ENCODE data around the gene CYSLTR2.

CYSLTR2 gene

DNA sequence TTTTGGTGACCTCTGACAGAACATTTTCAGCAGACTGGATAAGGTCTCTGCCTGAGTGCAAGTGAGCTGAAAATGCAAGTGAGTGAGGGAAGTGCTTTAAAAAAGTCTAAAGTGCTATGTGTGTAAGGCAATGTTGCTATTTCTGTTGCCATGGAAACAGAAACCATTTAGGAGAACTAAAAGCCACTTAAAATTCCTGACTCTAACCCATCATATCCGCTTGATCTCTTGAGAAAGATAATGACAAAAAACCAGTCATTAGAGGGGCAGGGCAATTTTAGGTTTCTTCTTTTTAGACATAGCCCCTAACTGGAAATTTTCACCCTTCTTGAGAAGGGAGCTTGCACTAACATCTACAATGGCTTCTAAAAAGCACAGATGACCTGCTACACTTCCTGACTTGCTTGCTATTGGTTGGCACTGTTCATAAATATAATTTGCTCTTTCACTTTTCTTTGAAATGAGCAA is at the start of gene CYSLTR2:
Gene CYSLTR2, plus strand, starts transcription at position 458 of the 468 bp plus-strand sequence. CDS start 52,889 bp downstream, outside the sequence.
- peak; percentile 35 for DNase-seq

GRCh38 chr13:48615049-48615448 is 38.7 kb upstream of the CYSLTR2 start:
- no peak for DNase-seq

DNA sequence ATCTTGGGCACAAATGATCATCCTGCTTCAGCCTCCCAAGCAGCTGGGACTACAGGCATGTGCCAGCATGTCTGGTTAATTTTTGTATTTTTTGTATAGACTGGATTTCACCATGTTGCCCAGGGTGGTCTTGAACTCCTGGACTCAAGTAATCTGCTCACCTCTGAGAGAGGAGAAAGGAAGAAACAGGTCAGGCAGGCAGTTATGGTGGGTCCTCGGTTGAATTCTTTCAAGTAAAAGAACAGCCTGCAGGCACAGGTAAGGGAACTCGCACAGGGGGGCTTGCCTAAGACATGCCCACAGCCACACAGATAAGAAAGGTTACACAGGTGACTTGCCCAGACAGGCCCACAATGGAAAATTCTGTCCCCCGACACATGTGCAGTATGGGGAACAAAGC is 34.8 kb upstream of the CYSLTR2 start:
- no peak for DNase-seq

DNA sequence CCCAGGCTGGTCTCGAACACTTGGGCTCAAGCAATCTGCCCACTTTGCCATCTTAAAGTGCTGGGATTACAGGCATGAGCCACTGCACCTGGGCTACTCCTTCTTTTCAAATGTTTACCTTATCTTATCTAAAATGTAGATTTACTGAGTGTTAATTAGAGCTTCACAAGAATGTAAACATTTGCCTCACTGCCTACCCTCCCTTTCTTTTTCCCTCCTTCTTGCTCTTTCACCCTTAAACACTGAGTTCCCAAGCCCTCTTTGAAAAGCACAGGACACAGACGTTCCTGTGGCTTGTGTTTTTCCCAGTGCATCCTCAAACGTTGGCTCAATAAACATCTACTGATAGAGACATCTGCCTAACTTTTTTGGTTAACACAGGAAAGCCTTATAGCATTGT is 32.7 kb upstream of the CYSLTR2 start:
- DNase-seq: no peak

- no peak for DNase-seq
Measured at GRCh38 chr13:48624016-48624415, 29.7 kb upstream of the CYSLTR2 start.

- DNase-seq: no peak
Measured at GRCh38 chr13:48624858-48625257, 28.9 kb upstream of the CYSLTR2 start.

GRCh38 chr13:48625413-48626076 is 28.2 kb upstream of the CYSLTR2 start:
- DNase-seq: no peak

GRCh38 chr13:48626077-48626449 is 27.7 kb upstream of the CYSLTR2 start:
- no peak for DNase-seq

DNA sequence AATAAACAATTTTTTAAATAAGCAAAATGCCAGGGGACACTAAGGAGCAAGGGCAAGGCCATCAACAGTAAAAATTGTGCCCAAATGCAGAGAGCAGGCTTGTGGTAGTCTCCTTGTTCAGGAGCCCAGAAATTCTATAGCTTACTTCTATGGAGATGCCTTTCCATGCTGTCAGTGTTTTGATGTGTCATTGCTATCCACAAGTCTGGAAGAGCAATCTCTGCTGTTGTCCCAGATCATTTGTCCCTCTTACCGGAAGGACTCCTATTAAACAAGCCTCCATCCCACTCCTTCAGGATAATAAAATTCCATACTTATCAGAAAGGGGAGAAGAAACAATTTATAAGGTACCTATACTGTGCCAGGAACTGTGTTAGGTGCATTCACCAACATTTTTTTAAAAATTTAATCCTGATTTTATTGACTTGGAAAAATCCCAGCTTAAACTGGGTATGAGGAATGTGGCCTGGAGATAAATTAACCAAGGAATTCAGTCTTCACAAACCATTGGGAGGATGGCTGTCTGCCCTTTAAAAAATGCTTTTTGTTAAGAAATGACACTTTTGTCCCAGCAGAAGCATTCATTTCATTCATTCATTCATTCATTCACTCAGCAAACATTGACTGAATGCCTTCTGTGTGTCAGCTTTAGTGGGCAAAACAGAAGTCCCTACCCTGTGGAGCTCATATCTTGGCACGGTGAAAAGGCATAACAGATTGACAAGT is 26.8 kb upstream of the CYSLTR2 start:
- DNase-seq: no peak

GRCh38 chr13:48629277-48629676 is 24.5 kb upstream of the CYSLTR2 start:
- DNase-seq: no peak

DNA sequence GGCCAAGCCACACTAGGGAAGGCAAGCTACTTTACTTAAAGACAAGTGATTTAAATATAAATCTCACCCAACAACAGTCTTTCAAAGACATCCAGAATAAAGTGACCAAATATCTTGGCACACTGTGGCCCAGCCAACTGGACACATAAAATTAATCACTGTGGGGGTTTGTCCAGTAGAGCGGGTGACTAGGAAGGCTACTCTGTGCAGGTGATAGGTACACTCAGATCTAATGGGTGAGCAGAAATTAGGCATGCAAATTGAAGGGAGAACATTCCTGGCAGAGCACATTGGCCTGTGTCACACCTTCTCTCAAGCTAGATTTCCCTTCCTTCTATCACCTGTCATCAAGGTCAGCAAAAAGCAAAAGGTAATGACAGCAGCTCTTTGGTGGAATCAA is 23.4 kb upstream of the CYSLTR2 start:
- no peak for DNase-seq

DNA sequence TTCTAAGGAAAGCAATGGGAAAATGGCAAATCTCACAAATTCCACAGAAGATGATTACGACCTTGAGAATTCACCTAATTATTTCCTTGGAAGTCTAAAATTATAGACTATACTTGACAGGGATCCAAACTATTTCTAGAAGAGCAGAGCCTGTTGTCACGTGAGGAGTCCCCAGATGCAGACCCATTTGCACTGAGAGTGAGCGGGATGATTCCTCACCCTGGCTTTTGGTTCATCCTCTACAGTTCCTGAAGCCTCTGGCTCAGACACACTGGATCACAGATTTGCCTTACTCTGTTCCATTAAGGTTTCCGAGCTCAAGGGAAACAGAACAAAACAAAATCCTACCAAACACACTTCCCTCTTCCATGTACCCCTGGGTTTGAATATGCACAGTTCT is 23.0 kb upstream of the CYSLTR2 start:
- no peak for DNase-seq

DNA sequence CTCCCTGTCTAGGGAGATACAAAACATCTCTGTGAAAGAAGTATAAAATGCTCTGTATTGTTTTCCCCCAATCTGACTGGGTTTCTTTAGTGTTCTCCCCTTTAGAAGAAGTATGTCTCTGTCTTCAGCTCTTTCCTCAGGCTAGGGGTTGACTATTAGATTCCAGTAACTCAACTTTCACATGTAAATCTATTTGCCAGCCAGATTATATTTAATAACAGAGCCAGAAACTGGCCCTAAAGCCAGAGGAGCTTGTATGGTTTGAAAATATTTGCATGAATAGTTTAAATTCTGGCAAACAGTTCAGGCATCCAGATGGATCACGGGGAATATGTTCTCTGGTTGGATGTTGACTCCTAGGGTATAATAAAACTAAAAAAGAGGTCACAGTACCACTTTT is 22.3 kb upstream of the CYSLTR2 start:
- no peak for DNase-seq

- DNase-seq: no peak
Measured at GRCh38 chr13:48633700-48634099, 20.0 kb upstream of the CYSLTR2 start.

DNA sequence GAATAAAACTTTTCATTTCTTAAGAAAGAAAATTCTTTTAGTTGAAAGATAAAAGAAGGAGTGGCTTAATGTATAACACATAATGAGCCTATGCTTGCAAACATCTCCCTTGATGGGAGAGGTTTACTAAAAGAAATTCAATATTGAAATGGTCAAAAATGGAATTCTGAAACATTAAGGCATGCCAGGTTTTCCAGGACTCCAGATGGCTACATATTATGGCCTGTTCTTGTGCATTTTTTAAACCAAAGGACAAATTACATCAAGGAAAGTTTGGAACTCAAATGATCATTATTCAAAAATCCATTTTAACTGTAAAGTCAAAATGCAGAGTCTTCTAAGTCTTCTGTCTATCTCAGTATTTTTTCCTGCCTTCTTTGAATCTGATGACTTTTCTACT is 19.1 kb upstream of the CYSLTR2 start:
- DNase-seq: no peak

- no peak for DNase-seq
Measured at GRCh38 chr13:48635478-48635877, 18.3 kb upstream of the CYSLTR2 start.

DNA sequence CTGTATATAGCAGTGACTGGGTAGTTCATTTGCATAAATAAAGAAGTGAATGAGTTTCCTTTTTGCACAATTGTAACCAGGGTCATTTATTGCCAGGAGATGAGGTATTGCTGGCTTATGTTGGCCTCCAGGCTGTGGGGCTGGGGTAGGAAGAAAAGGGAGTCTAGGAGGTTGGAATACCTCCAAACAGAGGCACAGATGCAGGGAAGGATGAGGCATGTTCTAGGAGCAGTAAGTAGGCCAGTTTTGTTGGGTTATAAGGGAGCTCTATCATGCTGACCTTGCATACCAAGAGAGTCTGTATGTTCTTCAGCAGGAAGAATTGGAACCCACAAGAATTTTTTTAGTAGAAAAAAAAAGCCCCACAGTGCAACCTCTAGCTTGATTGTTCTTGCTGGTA is 17.2 kb upstream of the CYSLTR2 start:
- no peak for DNase-seq

- DNase-seq: no peak
Measured at GRCh38 chr13:48637601-48638000, 16.1 kb upstream of the CYSLTR2 start.

DNA sequence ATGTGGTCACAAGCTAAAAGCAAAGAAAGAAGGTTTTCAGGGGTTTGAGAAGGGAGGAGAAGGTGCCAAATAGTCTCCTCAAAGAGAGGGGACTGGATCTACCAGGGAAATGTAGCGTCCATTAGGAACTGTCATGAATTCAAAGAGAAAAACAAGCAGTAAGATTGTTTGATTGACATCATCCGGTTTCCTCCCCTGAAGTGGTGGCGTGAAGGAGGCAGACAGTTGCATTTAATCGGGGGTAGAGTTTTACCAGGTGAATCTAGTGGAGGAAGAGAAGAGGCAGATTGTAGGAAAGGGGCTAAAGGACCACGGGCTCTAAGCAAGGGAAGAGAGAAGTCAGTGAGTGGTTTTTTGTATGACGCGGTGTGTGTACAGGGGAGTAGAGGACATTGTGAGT is 13.0 kb upstream of the CYSLTR2 start:
- no peak for DNase-seq

- DNase-seq: no peak
Measured at GRCh38 chr13:48641404-48641803, 12.3 kb upstream of the CYSLTR2 start.

DNA sequence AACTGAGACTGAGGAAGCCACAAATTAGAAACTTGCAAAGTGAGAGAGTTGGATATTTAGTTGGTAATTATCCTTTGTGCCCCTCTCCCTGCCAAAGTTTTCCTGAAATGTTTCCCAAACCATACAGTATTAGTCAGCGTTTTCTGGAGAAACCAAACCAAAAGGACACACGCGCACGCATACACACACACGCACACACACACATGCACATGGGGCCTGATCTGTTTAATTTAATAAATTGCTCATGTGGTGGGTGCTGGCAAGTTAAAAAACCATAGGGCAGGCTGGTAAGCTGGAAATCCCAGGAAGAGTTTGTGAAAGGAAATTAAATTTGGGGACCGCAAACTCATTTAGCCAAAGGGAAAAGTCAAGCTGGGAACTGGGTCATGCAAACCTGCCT is 11.7 kb upstream of the CYSLTR2 start:
- DNase-seq: no peak

- no peak for DNase-seq
Measured at GRCh38 chr13:48643159-48643558, 10.6 kb upstream of the CYSLTR2 start.

DNA sequence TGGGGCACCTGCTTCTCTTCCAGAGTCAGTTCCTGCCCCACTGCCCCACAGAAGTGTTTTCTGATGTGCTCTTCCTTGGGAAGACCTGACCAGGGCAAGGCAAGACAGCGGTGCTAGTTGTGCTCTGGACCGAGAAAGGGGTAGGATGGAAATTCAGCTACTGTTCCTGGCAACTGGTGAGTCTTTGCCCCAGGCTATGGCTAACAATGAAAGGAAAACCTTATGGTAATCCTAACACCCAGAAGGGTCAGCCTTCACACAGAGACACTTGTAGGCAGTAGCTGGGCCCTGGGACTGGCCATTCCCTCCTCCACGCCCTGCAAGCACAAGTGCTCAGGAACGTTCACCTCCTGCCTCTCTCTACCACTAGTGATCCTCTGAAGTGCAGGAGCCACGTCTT is 9.6 kb upstream of the CYSLTR2 start:
- DNase-seq: no peak

DNA sequence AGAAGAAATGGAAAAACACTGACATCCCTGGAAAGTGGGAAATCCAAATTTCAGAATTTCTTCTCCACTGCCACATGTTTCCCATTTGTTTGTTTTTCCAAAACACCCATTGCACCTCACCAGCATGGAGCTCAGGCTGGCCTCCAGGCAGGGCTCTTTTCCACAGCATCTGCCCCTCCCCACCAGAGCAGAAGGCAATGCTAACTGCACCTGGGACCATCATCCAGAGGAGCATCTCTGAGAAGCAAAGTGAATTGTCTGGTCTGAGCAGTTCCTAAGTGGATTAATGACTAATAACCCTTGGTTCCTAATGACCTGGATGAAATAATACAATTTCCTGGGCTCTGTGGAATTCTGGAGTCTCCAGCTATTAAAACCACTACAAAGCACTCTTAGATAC is 8.8 kb upstream of the CYSLTR2 start:
- DNase-seq: peak; percentile 74

DNA sequence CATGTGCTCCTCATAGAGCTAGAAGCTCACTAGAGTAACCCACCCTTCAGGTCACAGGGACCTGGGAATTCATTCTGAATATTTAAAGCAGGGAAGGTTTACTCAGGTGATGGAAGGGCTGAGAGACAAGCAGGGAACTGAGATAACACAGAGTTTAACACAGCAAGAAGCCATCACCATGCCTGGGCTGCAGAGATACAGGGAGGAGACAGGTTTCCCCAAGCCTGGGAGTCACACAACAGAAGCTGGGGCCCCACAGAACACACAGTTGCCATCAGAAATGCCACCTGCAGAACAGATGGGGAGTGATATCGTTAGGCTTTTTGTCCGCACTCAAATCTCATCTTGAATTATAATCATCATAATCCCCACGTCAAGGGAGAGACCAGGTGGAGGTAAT is 7.9 kb upstream of the CYSLTR2 start:
- DNase-seq: no peak

Measured in DMS79 treated with DMSO at 0.1 percent for 48 hours (cell line).